Omental fat pad (tissue), 4 donors: ENCODE measurements around the gene DPP6. TPM values are rescaled to one million over a fixed set of nuclear protein-coding genes. Genes with fewer than 3 reads are reported as not detected.

Experiments used
- ATAC-seq: fragments of 150-250 bp; one replicate; pipeline ENCODE4 v1.9.1; 2016; ENCODE audit warnings: mild to moderate bottlenecking, moderate library complexity; ENCODE audit not compliant: low FRiP score
- DNase-seq: peaks from one replicate; pipeline ENCODE4 v3.0.0-alpha.2; 2019; ENCODE audit warnings: low spot score
- total RNA-seq, 4 donors: library from RNA; depleted of rRNA; stranded (reverse); fragments of >200 nt; gene quantifications; one replicate each; pipeline ENCODE4 v1.1.0, GENCODE V29; 2016
- TF ChIP-seq, protein P1 (sequence below), 3 donors: fragments of 450-650 bp; IDR thresholded peaks; one replicate each; pipeline ENCODE4 v1.5.1; 2016 to 2017; ENCODE audit warnings: antibody characterized with exemption in 3 of 3, mild to moderate bottlenecking in 3 of 3, moderate library complexity in 2 of 3

The DPP6 gene
- total RNA-seq, 4 donors from 2014 or later = 0.13 to 1.8 (median 1.3) TPM

DNA sequence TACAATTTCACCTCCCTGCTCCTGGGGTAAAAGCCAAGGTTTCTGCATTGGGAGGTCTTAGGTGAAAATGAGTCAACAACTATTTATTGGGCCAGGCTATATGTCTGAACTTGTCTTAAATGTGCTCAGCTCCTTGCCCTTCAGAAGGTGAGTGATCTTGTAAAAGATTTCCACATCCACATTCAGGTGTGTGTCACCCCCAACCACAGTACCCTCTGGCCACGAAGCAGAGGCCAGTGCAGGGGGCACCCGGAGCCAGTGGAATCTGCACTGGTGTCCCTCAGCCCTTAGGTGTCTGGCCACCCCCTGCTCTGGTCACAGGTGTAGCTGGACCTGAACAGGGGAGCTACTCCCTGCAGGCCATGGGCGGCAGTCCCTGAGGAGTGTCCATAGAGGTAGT, 752.3 kb downstream of the DPP6 start:
- TF ChIP-seq, protein P1, sequence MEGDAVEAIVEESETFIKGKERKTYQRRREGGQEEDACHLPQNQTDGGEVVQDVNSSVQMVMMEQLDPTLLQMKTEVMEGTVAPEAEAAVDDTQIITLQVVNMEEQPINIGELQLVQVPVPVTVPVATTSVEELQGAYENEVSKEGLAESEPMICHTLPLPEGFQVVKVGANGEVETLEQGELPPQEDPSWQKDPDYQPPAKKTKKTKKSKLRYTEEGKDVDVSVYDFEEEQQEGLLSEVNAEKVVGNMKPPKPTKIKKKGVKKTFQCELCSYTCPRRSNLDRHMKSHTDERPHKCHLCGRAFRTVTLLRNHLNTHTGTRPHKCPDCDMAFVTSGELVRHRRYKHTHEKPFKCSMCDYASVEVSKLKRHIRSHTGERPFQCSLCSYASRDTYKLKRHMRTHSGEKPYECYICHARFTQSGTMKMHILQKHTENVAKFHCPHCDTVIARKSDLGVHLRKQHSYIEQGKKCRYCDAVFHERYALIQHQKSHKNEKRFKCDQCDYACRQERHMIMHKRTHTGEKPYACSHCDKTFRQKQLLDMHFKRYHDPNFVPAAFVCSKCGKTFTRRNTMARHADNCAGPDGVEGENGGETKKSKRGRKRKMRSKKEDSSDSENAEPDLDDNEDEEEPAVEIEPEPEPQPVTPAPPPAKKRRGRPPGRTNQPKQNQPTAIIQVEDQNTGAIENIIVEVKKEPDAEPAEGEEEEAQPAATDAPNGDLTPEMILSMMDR (IDR thresholded peaks at IDR 0.05) = no peak
- no peak for DNase-seq
- ATAC-seq = no peak

DNA sequence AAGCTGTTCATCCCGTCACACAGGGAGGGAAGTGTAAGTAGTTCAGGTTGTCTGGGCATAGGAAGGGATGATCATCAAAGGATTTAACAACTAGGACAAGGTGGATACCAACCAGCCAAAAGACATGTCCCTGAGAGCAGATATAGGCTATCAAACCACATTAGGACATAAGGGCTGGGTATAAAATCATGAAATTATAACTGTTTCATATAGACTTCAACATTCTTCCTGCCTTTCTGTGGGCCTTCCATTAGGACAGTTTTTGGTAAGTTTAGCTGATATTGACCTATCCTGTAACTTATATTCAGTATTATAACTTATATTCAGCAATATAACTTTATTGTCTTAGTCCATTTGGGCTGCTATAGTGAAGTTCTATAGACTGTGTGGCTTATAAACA, 759.8 kb downstream of the DPP6 start:
- DNase-seq = no peak
- TF ChIP-seq, protein P1 (IDR thresholded peaks at IDR 0.05) = no peak
- no peak for ATAC-seq

DNA sequence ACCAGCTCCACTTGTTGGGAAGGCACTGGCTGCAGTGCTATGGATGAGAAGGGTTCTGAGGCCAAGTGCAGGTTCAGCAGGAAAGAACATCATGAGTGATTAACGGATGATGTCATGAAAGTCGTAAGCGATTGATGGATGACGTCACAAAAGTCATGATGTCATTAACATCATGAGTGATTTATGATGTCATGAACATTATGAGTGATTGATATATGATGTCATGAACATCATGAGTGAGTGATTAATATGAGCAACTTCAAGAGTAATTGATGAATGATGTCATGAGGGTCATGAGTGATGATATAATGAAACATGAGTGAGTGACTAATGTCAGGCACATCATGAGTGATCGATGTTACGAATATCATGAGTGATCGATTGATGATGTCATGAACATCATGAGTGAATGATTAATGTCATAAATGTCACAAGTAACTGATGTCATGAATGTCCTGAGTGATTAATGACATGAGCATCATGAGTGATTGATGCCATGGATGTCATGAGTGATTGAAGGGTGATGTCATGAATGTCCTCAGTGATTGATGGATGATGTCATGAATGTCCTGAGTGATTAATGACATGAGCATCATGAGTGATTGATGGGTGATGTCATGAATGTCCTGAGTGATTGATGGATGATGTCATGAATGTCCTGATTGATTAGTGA, 765.2 kb downstream of the DPP6 start:
- ATAC-seq (no peak), DNase-seq (no peak)
- TF ChIP-seq, protein P1 (IDR thresholded peaks at IDR 0.05) = no peak

GRCh38 chr7:154827007-154827406, 774.8 kb downstream of the DPP6 start:
- DNase-seq = no peak
- TF ChIP-seq, protein P1 (IDR thresholded peaks at IDR 0.05) = no peak
- no peak for ATAC-seq

- DNase-seq = no peak
- TF ChIP-seq, protein P1 (IDR thresholded peaks at IDR 0.05) = no peak
- no peak for ATAC-seq
Measured at GRCh38 chr7:154832557-154833138, 780.5 kb downstream of the DPP6 start.

- TF ChIP-seq, protein P1 (IDR thresholded peaks at IDR 0.05) = no peak
- ATAC-seq (no peak), DNase-seq (no peak)
Measured at GRCh38 chr7:154836021-154836448, 783.8 kb downstream of the DPP6 start.

GRCh38 chr7:154837087-154837486, 784.9 kb downstream of the DPP6 start:
- no peak for ATAC-seq

More at GRCh38 chr7:154837087-154837486, 784.9 kb downstream of the DPP6 start:
- TF ChIP-seq, protein P1 (IDR thresholded peaks at IDR 0.05) = no peak
- no peak for DNase-seq
